ENCODE data around the gene XYLT1. TPM values are rescaled to one million over a fixed set of nuclear protein-coding genes. Genes with fewer than 3 reads are reported as not detected.
"Not testable (repeated sequence)": the region's sequence is repeated elsewhere in the genome, so short reads cannot be mapped to it uniquely, and the experiment has no call there.

Gene XYLT1
- total RNA-seq, 1 donor from 2014 or later = 27.3 TPM

DNA sequence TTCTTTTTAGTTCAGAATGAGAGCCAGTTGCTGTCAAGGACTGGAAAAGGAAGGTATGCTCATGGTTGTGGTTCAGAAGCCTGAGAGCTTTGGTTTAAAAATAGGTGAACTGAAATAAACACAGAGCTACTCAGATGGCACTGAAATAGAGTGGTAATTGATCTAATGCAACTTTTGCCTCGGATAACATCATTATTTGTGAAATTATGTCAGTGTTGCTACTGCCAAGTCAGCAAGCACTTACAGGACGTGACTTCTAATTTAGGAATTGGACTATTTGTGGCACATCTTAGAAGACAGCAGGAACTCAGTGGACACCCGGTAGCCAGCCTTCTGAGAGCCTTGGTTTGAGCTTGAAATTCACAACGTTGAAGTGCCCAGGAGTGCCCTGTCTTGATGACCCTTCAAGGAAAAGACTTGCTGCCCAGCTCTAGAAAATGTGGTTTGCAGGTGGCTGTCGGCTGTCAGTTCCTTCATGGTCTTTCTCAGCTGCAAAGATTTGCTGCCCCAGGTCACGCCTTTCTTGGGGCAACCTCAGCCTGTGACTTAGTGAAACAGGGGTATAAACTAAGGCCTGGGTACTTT is 42.0 kb upstream of the XYLT1 start:
- TF ChIP-seq POLR2A (IDR thresholded peaks at IDR 0.05) (no peak), POLR2AphosphoS5 (IDR thresholded peaks at IDR 0.05; ENCODE audit: insufficient read depth in 1 of 2, low read depth in 1 of 2) (no peak)
- TF ChIP-seq, protein P1, sequence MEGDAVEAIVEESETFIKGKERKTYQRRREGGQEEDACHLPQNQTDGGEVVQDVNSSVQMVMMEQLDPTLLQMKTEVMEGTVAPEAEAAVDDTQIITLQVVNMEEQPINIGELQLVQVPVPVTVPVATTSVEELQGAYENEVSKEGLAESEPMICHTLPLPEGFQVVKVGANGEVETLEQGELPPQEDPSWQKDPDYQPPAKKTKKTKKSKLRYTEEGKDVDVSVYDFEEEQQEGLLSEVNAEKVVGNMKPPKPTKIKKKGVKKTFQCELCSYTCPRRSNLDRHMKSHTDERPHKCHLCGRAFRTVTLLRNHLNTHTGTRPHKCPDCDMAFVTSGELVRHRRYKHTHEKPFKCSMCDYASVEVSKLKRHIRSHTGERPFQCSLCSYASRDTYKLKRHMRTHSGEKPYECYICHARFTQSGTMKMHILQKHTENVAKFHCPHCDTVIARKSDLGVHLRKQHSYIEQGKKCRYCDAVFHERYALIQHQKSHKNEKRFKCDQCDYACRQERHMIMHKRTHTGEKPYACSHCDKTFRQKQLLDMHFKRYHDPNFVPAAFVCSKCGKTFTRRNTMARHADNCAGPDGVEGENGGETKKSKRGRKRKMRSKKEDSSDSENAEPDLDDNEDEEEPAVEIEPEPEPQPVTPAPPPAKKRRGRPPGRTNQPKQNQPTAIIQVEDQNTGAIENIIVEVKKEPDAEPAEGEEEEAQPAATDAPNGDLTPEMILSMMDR (IDR thresholded peaks at IDR 0.05) = no peak
- Histone ChIP-seq H3K36me3 (no peaks in the 10 kb centered on the region), H3K27ac (no peak overlapping the region), H3K9me3 (no peaks in the 10 kb centered on the region), H3K4me1 (peaks cover 4% of the 10 kb centered on the region), H3K27me3 (no peaks in the 10 kb centered on the region), H3K4me3 (no peak overlapping the region)
- DNase-seq (ENCODE audit: extremely low spot score in 2 of 2) = no peak
- intact Hi-C loops (cut with DNase I) = no loop called here

DNA sequence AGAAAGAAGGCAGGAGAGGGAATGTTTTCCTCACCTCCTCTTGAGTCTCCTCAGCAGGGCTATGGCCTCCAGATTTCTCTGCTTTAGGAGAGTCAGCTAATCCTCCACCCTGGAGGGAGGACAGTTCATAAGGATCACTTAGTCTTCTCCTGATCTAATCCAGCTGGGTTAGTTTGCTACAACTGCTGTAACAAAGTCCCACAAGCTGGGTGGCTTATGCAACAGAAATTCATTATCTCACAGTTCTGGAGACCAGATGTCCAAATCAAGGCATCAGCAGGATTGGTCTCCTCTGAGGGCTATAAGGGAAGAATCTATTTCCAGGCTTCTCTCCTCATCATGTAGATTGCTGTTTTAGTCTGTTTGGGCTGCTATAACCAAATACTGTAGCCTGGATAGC is 40.6 kb upstream of the XYLT1 start:
- H3K27ac ChIP-seq = peak overlapping the region; percentile 60
- peaks cover 4% of the 10 kb centered on the region for H3K4me1 ChIP-seq

DNA sequence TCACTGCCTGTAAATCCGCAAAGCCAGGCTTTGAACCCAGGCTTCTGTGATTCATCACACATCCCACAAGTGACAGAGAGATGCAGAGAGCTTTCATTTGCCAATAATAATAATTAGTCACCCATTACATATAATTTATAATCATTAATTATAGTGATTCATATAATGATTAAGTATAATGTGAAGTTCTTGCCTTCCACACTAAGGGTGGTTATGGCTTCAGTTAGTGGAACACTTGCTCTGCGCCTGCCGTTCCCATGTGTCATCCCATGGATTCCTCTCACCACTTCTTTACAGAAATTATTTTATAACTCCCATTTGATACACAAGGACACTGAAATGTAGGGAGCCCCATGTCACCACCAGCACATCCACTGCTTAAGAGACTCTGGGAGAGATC is 39.8 kb upstream of the XYLT1 start:
- H3K9me3 ChIP-seq = no peaks in the 10 kb centered on the region
- intact Hi-C loops (cut with DNase I) = no loop called here
- H3K27ac ChIP-seq = peak overlapping the region; percentile 60
- H3K27me3 ChIP-seq = no peaks in the 10 kb centered on the region
- TF ChIP-seq POLR2AphosphoS5 (IDR thresholded peaks at IDR 0.05; ENCODE audit: insufficient read depth in 1 of 2, low read depth in 1 of 2) (no peak), POLR2A (IDR thresholded peaks at IDR 0.05) (no peak)
- TF ChIP-seq, protein P1 (IDR thresholded peaks at IDR 0.05) = no peak
- H3K36me3 ChIP-seq = no peaks in the 10 kb centered on the region
- DNase-seq (ENCODE audit: extremely low spot score in 2 of 2) = no peak
- peaks cover 4% of the 10 kb centered on the region for H3K4me1 ChIP-seq
- H3K4me3 ChIP-seq = no peak overlapping the region

More for the DNA sequence above, 40.6 kb upstream of the XYLT1 start:
- intact Hi-C loops (cut with DNase I) = no loop called here
- no peaks in the 10 kb centered on the region for H3K27me3 ChIP-seq
- H3K4me3 ChIP-seq = no peak overlapping the region
- H3K36me3 ChIP-seq = no peaks in the 10 kb centered on the region
- TF ChIP-seq, protein P1 (IDR thresholded peaks at IDR 0.05) = no peak
- TF ChIP-seq POLR2A (IDR thresholded peaks at IDR 0.05) (no peak), POLR2AphosphoS5 (IDR thresholded peaks at IDR 0.05; ENCODE audit: insufficient read depth in 1 of 2, low read depth in 1 of 2) (peak in 1 of 2 donors; percentile 13)
- DNase-seq (ENCODE audit: extremely low spot score in 2 of 2) = no peak
- no peaks in the 10 kb centered on the region for H3K9me3 ChIP-seq

DNA sequence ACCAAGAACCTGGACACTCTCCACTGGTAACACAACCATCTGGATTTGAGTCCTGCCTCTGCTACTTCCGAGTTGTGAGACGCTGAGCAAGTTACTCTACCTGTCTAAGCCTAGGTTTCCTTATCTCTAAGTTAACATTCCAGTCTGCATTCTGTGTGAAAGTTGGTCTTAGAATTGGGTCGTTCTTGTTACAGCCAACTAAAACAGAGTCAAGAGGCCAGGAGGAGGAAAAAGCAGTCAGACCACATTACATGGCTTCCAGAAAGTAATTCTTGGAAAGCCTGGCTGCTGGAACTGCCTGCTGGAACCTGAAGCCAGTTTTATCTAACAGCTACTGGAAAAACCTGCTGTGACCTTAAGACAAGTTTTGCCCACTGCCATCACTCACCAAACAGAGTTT is 38.4 kb upstream of the XYLT1 start:
- no peak for DNase-seq (ENCODE audit: extremely low spot score in 2 of 2)

DNA sequence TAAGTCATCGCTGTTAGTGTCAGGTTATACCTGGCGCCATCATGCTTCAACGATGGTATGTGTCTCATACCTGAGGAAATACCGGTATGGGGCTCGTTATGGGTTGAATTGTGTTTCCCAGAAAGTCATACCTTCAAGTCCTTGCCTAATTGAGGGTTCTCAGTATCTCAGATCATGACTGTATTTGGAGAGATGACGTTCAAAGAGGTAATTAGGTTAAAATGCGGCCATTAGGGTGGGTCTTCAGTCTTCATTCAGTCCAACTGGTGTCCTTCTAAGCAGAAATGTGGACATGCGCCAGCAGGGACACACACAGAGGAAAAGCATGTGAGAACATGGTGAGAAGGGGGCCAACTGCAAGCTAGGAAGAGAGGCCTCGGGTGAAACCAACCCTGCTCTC is 37.5 kb upstream of the XYLT1 start:
- H3K9me3 ChIP-seq = no peaks in the 10 kb centered on the region
- H3K27ac ChIP-seq = no peak overlapping the region
- TF ChIP-seq, protein P1 (IDR thresholded peaks at IDR 0.05) = no peak
- no peak for TF ChIP-seq POLR2AphosphoS5 (IDR thresholded peaks at IDR 0.05; ENCODE audit: insufficient read depth in 1 of 2, low read depth in 1 of 2)
- TF ChIP-seq POLR2A (IDR thresholded peaks at IDR 0.05) = no peak
- H3K36me3 ChIP-seq = no peaks in the 10 kb centered on the region
- intact Hi-C loops (cut with DNase I) = no loop called here
- H3K27me3 ChIP-seq = no peaks in the 10 kb centered on the region
- peak in 1 of 2 donors; percentile 55 for DNase-seq (ENCODE audit: extremely low spot score in 2 of 2)
- peaks cover 4% of the 10 kb centered on the region for H3K4me1 ChIP-seq
- H3K4me3 ChIP-seq = no peak overlapping the region

More for the DNA sequence above, 38.4 kb upstream of the XYLT1 start:
- Histone ChIP-seq H3K9me3 (no peaks in the 10 kb centered on the region), H3K27me3 (no peaks in the 10 kb centered on the region), H3K27ac (no peak overlapping the region), H3K4me1 (peaks cover 4% of the 10 kb centered on the region), H3K36me3 (no peaks in the 10 kb centered on the region), H3K4me3 (no peak overlapping the region)
- intact Hi-C loops (cut with DNase I) = no loop called here
- TF ChIP-seq POLR2AphosphoS5 (IDR thresholded peaks at IDR 0.05; ENCODE audit: insufficient read depth in 1 of 2, low read depth in 1 of 2) (no peak), POLR2A (IDR thresholded peaks at IDR 0.05) (no peak)
- TF ChIP-seq, protein P1 (IDR thresholded peaks at IDR 0.05) = no peak

DNA sequence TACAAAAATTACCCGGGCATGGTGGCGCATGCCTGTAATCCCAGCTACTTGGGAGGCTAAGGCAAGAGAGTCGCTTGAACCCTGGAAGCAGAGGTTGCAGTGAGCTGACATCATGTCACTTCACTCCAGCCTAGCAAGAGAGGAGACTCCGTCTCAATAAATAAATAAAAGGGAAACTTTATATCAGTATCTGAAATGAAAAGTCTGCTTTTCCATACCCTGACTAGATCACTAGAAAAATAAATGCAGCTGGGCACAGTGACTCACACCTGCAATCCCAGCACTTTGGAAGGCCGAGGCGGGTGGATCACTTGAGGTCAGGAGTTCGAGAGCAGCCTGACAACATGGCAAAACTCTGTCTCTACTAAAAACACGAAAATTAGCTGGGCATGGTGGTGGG is 36.8 kb upstream of the XYLT1 start:
- H3K36me3 ChIP-seq; H3K27ac ChIP-seq; H3K4me1 ChIP-seq; H3K9me3 ChIP-seq; intact Hi-C loops (cut with DNase I); H3K4me3 ChIP-seq; H3K27me3 ChIP-seq: not testable (repeated sequence)
- DNase-seq (ENCODE audit: extremely low spot score in 2 of 2) = peak in 1 of 2 donors; percentile 6

DNA sequence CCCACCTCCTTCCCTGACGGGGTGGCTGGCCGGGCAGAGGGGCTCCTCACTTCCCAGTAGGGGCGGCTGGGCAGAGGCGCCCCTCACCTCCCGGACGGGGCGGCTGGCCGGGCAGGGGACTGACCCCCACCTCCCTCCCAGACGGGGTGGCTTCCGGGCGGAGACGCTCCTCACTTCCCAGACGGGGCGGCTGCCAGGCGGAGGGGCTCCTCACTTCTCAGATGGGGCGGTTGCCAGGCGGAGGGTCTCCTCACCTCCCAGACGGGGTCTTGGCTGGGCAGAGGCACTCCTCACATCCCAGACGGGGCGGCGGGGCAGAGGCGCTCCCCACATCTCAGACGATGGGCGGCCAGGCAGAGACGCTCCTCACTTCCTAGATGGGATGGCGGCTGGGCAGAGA is 35.1 kb upstream of the XYLT1 start:
- intact Hi-C loops (cut with DNase I); H3K4me1 ChIP-seq; H3K27me3 ChIP-seq; H3K27ac ChIP-seq; DNase-seq (ENCODE audit: extremely low spot score in 2 of 2); H3K9me3 ChIP-seq; H3K4me3 ChIP-seq; H3K36me3 ChIP-seq: not testable (repeated sequence)

Measured in vagina (tissue), 2 donors.